22Rv1 (cell line): Measurements from ENCODE around the gene GLIS1.

ENCODE experiments used
- H3K27ac ChIP-seq: fragments of 450-650 bp; 2 replicates; pipeline ENCODE4 v1.5.1; 2017
- ZFX ChIP-seq: fragments of 450-650 bp; IDR thresholded peaks from 2 replicates; pipeline ENCODE4 v1.6.1; 2017; ENCODE audit warnings: antibody characterized with exemption, borderline replicate concordance
- TF ChIP-seq, protein P1 (sequence below): fragments of 450-650 bp; IDR thresholded peaks from 2 replicates; pipeline ENCODE4 v1.5.1; 2017; ENCODE audit warnings: mild to moderate bottlenecking

Gene GLIS1

DNA sequence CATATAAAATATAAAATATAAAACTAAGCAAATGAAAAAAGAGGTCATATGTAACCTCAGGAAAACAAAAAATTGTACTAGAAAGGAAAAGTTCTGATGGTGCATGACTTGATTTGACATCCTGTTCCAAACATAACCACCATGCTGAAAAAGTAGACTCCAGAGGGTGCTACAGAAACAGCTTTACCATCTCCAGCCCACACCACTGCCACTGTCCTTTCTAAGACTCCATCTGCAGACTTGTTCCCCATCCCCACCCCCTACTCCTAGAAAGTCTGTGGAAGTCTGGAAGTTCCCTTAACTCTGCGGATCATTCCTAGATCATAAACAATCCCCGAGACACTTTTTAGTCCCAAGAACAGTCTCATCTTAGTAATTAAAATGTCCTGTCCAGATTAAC lies 20.5 kb downstream of the GLIS1 start:
- no peak overlapping the region for H3K27ac ChIP-seq
- TF ChIP-seq ZFX: no peak
- TF ChIP-seq, protein P1, sequence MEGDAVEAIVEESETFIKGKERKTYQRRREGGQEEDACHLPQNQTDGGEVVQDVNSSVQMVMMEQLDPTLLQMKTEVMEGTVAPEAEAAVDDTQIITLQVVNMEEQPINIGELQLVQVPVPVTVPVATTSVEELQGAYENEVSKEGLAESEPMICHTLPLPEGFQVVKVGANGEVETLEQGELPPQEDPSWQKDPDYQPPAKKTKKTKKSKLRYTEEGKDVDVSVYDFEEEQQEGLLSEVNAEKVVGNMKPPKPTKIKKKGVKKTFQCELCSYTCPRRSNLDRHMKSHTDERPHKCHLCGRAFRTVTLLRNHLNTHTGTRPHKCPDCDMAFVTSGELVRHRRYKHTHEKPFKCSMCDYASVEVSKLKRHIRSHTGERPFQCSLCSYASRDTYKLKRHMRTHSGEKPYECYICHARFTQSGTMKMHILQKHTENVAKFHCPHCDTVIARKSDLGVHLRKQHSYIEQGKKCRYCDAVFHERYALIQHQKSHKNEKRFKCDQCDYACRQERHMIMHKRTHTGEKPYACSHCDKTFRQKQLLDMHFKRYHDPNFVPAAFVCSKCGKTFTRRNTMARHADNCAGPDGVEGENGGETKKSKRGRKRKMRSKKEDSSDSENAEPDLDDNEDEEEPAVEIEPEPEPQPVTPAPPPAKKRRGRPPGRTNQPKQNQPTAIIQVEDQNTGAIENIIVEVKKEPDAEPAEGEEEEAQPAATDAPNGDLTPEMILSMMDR: no peak

DNA sequence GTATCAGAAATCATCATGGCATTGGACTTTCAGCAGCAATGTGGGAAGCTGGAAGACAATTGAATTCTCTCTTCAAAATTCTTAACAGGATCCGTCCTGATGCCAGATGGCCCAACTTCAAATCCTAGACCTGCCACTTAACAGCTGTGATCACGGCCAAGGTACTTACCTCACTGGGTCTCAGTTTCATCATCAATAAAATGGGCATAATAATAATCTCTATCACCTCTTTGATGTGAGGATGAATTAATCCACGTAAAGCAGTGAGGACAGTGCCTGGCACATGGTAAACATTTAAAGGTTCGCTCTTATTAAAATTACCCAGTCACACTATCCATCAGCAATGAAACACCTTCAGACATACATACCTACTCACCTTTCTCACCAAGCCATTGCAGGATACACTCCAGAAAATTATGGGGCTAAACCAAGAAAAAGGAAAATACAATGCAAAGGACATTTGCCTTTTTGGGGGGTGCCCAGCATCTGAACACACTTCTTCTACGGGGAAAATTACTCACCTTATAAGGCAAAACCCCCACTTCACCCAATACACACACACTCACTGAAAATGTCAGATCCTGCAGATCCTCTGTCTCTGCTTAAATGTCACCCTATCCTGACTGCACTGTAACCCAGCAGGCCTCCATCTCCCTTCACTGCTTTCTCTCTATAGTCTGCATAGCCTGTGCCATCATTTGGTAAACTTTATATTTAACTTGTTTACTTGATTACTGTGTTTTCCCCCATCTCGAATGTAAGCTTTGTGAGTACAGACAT lies 21.7 kb downstream of the GLIS1 start:
- H3K27ac ChIP-seq: no peak overlapping the region
- TF ChIP-seq ZFX: no peak
- TF ChIP-seq, protein P1: no peak

DNA sequence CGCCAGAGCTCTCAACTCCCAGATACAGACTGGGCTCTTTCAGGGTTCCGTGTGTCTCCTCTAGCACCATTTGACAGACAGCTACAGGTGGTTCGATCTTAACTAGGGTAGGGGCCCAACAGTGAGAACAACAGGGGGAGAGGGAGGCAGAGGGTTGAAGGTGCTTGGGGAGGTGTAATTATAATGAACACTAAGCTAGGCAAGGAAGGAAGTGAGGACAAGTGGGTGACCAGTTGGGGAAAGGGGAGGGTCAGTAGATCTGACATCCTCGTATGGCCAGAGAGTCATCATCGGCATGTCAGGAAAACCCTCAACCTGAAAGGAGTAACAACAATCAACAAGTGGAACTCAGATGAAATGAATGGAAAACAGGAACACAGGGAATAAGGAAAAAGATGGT lies 22.8 kb downstream of the GLIS1 start:
- no peak overlapping the region for H3K27ac ChIP-seq
- no peak for TF ChIP-seq ZFX
- TF ChIP-seq, protein P1: no peak

DNA sequence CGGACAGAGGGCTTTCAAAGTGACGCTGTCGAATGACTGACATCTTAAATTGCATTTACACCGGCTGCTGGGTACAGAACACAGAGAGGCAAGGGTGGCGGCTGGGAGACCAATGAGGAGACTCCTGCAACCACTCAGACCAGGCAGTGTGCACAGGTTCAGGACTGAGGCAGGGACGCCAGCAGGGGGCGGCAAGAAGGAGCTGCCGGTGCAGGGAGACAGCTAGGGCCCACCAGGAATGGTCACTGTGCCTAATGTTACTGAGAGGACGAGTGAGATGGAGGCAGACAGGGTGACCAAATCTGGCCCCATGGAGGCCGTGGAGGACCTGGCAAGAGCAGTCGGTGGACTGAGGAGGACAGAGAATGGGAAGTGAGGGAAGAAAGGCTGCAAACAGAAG lies 23.5 kb downstream of the GLIS1 start:
- TF ChIP-seq, protein P1: peak; percentile 78
- no peak for TF ChIP-seq ZFX
- no peak overlapping the region for H3K27ac ChIP-seq

DNA sequence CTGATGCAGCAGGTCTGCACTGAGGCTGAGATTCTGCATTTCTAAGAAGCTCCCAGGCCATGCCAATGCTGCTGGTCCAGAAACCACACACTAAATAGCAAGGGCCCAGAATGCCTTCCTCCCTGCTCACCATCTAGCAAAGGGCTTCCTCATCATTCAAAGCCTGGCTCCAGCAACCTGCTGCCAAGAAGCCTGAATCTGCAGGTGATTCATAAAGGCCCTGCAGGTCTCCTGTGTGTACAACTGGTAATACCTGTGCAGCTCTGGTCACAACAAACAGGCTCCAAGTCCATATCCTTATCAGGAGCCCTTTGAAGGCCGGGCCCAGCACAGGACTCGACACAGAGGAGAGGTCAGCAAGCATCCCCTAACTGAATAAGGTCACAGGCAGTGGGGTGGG lies 26.7 kb downstream of the GLIS1 start:
- H3K27ac ChIP-seq: no peak overlapping the region
- TF ChIP-seq, protein P1: no peak
- no peak for TF ChIP-seq ZFX

DNA sequence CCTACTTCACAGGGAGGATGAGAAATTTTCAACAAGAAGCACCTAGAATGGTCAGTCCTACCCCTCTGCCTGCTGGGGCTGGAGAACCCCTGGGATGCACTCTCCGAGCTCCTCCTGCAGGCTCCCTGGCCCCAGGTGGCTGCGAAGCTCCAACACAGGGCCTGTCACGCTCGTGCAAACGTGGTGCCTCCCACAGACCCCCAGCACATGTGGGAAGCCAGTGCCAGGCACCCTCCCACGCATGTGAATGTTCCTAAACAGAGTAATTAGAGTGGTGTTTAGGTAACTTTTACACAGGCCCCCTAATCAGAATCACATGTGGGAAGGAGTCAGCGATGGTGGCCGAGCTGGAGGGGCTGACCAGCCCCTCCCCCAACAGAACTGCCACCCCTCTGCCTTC lies 28.4 kb downstream of the GLIS1 start:
- TF ChIP-seq, protein P1: no peak
- TF ChIP-seq ZFX: no peak
- H3K27ac ChIP-seq: no peak overlapping the region

DNA sequence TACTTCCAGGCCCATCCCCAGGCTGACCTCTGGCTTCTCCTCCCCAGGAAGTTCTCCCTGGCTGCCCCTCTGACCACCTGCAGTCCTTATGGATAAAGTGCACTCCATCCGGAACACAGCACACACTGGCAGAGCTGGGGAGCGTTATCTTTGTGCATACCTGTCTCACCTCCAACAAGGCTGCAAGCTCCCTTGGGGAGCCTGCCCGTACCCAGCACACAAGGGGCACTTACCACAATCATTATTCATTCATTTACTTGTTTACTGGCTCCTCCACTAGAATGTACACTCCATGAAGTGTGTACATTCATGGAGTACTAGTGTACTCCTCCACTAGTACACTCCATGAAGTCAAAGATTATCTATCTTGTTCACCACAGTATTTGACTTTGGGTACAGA lies 30.3 kb downstream of the GLIS1 start:
- no peak for TF ChIP-seq ZFX
- TF ChIP-seq, protein P1: no peak
- H3K27ac ChIP-seq: no peak overlapping the region
